ENCODE results near the gene OBI1.
A peak's percentile ranks its signal among the peaks of the same experiment; 100 is the strongest.

The OBI1 gene

DNA sequence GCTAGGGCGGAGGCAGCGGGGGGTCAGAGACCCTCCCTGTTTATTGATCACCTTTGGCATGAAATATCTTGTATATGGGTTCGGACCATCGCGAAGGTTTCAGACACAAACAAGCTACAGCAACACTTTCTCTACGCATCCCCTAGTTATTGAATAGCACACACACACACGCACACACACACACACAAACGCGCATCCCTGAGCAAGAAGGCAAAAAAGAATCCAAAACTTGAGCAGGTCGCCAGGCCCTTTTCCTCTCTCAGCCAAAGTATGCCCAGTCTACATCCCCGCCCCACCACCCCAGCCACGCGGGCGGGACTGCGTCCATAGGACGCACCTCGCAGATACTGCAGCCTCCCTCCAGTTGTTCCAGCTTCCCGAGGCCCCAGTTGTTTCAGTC lies 71.6 kb downstream of the OBI1 start:
- no peak for DNase-seq (ENCODE audit: low read depth, low spot score)

DNA sequence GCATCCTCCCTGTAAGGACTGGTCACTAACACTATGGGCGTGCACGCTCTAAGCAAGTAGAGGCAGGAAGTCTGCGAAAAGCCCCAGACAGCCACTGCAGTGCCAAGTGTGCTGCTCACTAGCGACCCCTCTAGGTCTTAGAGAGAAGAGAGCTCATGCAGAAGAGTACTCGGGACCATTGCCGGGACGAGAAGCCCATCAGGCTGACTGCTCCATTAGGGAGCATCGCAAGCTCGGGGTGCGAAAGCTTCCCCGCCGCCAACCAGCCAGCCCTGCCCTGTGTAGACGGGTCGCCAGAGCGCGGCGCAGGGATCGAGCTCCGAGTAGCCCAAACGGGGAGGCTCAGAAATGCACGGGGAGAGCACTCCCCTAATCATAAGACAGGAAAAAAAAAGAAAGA lies 72.2 kb downstream of the OBI1 start:
- DNase-seq (ENCODE audit: low read depth, low spot score): peak; percentile 60

DNA sequence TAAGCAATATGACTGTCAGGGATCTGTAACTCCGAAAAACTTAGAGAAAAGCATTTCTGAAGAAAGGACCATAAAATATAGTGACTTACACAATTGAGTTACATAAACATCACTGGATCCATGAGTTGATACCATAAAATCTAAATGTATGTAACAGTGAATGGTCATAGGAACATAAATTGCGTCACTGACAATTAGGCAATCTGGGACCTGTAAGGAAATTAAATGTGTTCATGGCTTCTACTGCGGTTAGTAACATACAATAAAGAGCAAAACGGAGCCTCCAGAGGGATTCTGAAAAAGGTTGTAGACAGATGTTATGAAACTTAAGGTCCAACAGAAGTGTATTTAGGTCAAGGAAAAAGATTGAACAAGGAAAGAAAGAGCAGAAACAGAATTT lies 82.7 kb downstream of the OBI1 start:
- DNase-seq (ENCODE audit: low read depth, low spot score): no peak

- no peak for DNase-seq (ENCODE audit: low read depth, low spot score)
Observed at GRCh38 chr13:78572459-78572858, 86.5 kb downstream of the OBI1 start.

- no peak for DNase-seq (ENCODE audit: low read depth, low spot score)
Observed at GRCh38 chr13:78569029-78569428, 89.9 kb downstream of the OBI1 start.

DNA sequence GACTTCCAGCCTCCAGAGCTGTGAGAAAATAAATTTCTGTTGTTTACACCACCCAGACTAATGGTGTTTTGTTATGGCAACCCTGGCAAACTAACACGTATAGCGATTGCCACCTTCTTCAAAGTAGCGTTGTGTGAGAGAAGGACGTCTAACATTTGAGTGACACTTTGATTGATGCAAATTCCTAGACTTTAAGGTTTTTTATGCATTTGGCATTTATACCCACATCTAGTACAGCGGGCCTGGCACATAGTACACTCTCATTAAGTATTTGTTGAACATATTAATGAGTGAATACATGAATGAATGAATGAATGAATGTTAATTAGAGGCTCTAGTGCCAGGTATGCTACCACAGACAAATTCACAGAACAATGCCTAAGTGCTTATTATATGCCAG lies 92.3 kb downstream of the OBI1 start:
- DNase-seq (ENCODE audit: low read depth, low spot score): no peak
